ENCODE measurements around the gene KRT27. TPM values are rescaled to one million over a fixed set of nuclear protein-coding genes. Genes with fewer than 3 reads are reported as not detected.

Gene KRT27
- total RNA-seq, 1 donor from 2014 or later = not detected

DNA sequence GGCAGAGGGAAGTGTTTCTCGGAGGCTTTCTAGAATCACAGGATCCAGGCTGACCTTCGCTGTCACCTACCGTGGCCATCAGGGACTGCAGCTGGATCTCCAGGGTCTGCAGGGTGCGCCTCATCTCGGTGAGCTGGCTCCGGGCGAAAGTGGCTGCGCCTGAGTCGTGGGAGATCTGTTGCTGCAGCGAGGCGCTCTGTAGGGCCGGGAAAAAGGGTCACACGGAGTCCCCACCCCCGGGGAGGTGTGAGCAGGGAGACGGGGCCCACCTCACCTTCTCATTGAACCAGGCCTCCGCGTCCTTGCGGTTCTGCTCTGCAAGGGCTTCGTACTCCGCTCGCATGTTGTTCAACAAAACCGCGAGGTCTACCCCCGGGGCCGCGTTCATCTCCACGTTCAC is 14.5 kb upstream of the KRT27 start:
- FAIRE-seq (no peak), DNase-seq (ENCODE audit: low read depth) (no peak)
- H2AFZ ChIP-seq (ENCODE audit: low read depth, low read length) = no peak overlapping the region
- Mint-ChIP-seq H3K4me1 (ENCODE audit: low read depth, unreplicated experiment) (no peaks in the 10 kb centered on the region), H3K9me3 (ENCODE audit: unreplicated experiment) (no peaks in the 10 kb centered on the region), H3K4me3 (ENCODE audit: unreplicated experiment) (no peak overlapping the region), H3K27me3 (ENCODE audit: low read depth, unreplicated experiment) (peaks cover 21% of the 10 kb centered on the region), H3K36me3 (ENCODE audit: low read depth, unreplicated experiment) (no peaks in the 10 kb centered on the region), H3K27ac (ENCODE audit: unreplicated experiment) (no peak overlapping the region)
- H3K36me3 ChIP-seq (ENCODE audit: insufficient read depth, low read length) = no peaks in the 10 kb centered on the region
- no peaks in the 10 kb centered on the region for H4K20me1 ChIP-seq (ENCODE audit: insufficient read depth, low read length)
- no peak overlapping the region for H3K9ac ChIP-seq (ENCODE audit: low read length)
- H3K27ac ChIP-seq (ENCODE audit: low read depth, low read length) = no peak overlapping the region
- H3K27me3 ChIP-seq (ENCODE audit: insufficient read depth, low read length) = peaks cover 42% of the 10 kb centered on the region
- TF ChIP-seq CTCF (IDR thresholded peaks at IDR 0.05; ENCODE audit: insufficient read depth, low read depth, low read length) = no peak
- TF ChIP-seq EZH2 (IDR thresholded peaks at IDR 0.05; ENCODE audit: insufficient read depth, low read length) = no peak
- no peak overlapping the region for H3K4me2 ChIP-seq (ENCODE audit: low read length)
- H3K4me3 ChIP-seq (ENCODE audit: insufficient read depth, low read depth, low read length) = no peak overlapping the region
- H3K4me1 ChIP-seq (ENCODE audit: insufficient read depth, low read length) = no peaks in the 10 kb centered on the region
- no peaks in the 10 kb centered on the region for H3K79me2 ChIP-seq (ENCODE audit: insufficient read depth, low read length)
- no peaks in the 10 kb centered on the region for H3K9me3 ChIP-seq (ENCODE audit: insufficient read depth, low read depth, low read length)

GRCh38 chr17:40795019-40795667 is 12.8 kb upstream of the KRT27 start:
- Mint-ChIP-seq H3K27ac (ENCODE audit: unreplicated experiment) (no peak overlapping the region), H3K4me3 (ENCODE audit: unreplicated experiment) (no peak overlapping the region), H3K4me1 (ENCODE audit: low read depth, unreplicated experiment) (no peaks in the 10 kb centered on the region), H3K27me3 (ENCODE audit: low read depth, unreplicated experiment) (peaks cover 21% of the 10 kb centered on the region), H3K36me3 (ENCODE audit: low read depth, unreplicated experiment) (no peaks in the 10 kb centered on the region), H3K9me3 (ENCODE audit: unreplicated experiment) (no peaks in the 10 kb centered on the region)
- FAIRE-seq (no peak), DNase-seq (ENCODE audit: low read depth) (no peak)
- no peak for TF ChIP-seq CTCF (IDR thresholded peaks at IDR 0.05; ENCODE audit: insufficient read depth, low read depth, low read length)
- TF ChIP-seq EZH2 (IDR thresholded peaks at IDR 0.05; ENCODE audit: insufficient read depth, low read length) = no peak
- Histone ChIP-seq H4K20me1 (ENCODE audit: insufficient read depth, low read length) (no peaks in the 10 kb centered on the region), H2AFZ (ENCODE audit: low read depth, low read length) (no peak overlapping the region), H3K27ac (ENCODE audit: low read depth, low read length) (no peak overlapping the region), H3K9ac (ENCODE audit: low read length) (no peak overlapping the region), H3K27me3 (ENCODE audit: insufficient read depth, low read length) (peaks cover 29% of the 10 kb centered on the region), H3K36me3 (ENCODE audit: insufficient read depth, low read length) (no peaks in the 10 kb centered on the region), H3K9me3 (ENCODE audit: insufficient read depth, low read depth, low read length) (no peaks in the 10 kb centered on the region), H3K4me2 (ENCODE audit: low read length) (no peak overlapping the region), H3K4me3 (ENCODE audit: insufficient read depth, low read depth, low read length) (no peak overlapping the region), H3K79me2 (ENCODE audit: insufficient read depth, low read length) (no peaks in the 10 kb centered on the region), H3K4me1 (ENCODE audit: insufficient read depth, low read length) (no peaks in the 10 kb centered on the region)

DNA sequence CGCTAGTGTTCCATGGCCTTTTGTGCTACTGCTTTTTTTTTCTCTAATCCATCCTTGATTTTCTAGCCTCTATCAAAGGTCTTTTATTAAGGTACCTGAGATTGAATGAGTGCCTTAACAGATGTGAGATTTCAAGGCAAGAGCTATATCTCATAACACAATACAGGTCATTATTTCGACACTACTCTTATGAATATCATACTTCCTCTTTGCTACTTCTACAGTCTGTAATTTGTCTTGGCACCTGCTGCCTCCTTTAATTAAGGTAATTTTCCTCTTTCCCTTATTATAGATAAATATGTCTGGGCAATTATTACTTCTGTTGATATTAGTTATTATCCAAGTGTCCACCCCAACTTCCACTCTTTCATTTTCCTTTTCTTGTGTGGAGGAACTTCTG is 12.1 kb upstream of the KRT27 start:
- no peak for FAIRE-seq
- peaks cover 26% of the 10 kb centered on the region for H3K27me3 ChIP-seq (ENCODE audit: insufficient read depth, low read length)
- no peak overlapping the region for H2AFZ ChIP-seq (ENCODE audit: low read depth, low read length)

More for the DNA sequence above, 12.1 kb upstream of the KRT27 start:
- no peak for DNase-seq (ENCODE audit: low read depth)
- Histone ChIP-seq H3K4me3 (ENCODE audit: insufficient read depth, low read depth, low read length) (no peak overlapping the region), H3K4me1 (ENCODE audit: insufficient read depth, low read length) (no peaks in the 10 kb centered on the region), H3K27ac (ENCODE audit: low read depth, low read length) (no peak overlapping the region), H3K79me2 (ENCODE audit: insufficient read depth, low read length) (no peaks in the 10 kb centered on the region), H4K20me1 (ENCODE audit: insufficient read depth, low read length) (no peaks in the 10 kb centered on the region), H3K4me2 (ENCODE audit: low read length) (no peak overlapping the region), H3K36me3 (ENCODE audit: insufficient read depth, low read length) (no peaks in the 10 kb centered on the region), H3K9ac (ENCODE audit: low read length) (no peak overlapping the region), H3K9me3 (ENCODE audit: insufficient read depth, low read depth, low read length) (no peaks in the 10 kb centered on the region)
- H3K4me3 Mint-ChIP-seq (ENCODE audit: unreplicated experiment) = no peak overlapping the region
- TF ChIP-seq EZH2 (IDR thresholded peaks at IDR 0.05; ENCODE audit: insufficient read depth, low read length) (no peak), CTCF (IDR thresholded peaks at IDR 0.05; ENCODE audit: insufficient read depth, low read depth, low read length) (no peak)
- no peaks in the 10 kb centered on the region for H3K9me3 Mint-ChIP-seq (ENCODE audit: unreplicated experiment)
- peaks cover 21% of the 10 kb centered on the region for H3K27me3 Mint-ChIP-seq (ENCODE audit: low read depth, unreplicated experiment)
- H3K36me3 Mint-ChIP-seq (ENCODE audit: low read depth, unreplicated experiment) = no peaks in the 10 kb centered on the region
- H3K27ac Mint-ChIP-seq (ENCODE audit: unreplicated experiment) = no peak overlapping the region
- H3K4me1 Mint-ChIP-seq (ENCODE audit: low read depth, unreplicated experiment) = no peaks in the 10 kb centered on the region
